Keratinocyte (primary cell): ENCODE measurements around the gene CCM2. TPM values are rescaled to one million over a fixed set of nuclear protein-coding genes. Genes with fewer than 3 reads are reported as not detected.

Source experiments
- DNase-seq: peaks from one replicate; pipeline ENCODE4 v3.0.0-alpha.2; 2011; ENCODE audit warnings: low read depth, missing footprints, low spot score
- FAIRE-seq: peaks from 2 replicates; lab custom pipeline; 2011; peaks lifted over from hg19 to GRCh38; lab: Jason Lieb, UNC
- H2AFZ ChIP-seq: 2 replicates; pipeline ENCODE4 v1.6.0; 2012; ENCODE audit warnings: low read length, control low read depth, inconsistent platforms; ENCODE audit not compliant: control insufficient read depth
- H3K27ac ChIP-seq: 2 replicates; pipeline ENCODE4 v1.5.1; 2011; ENCODE audit warnings: low read length; ENCODE audit not compliant: control insufficient read depth, insufficient read depth
- H3K27me3 ChIP-seq: 3 replicates; pipeline ENCODE4 v1.6.0; 2011; ENCODE audit warnings: low read length; ENCODE audit not compliant: control insufficient read depth, insufficient read depth; ENCODE audit errors: extremely low read depth
- H3K36me3 ChIP-seq, 2 experiments: 2 replicates in 1 of 2; 3 replicates in 1 of 2; pipeline ENCODE4 v1.5.1; 2011; ENCODE audit warnings: low read length in 2 of 2, mild to moderate bottlenecking in 1 of 2; ENCODE audit not compliant: control insufficient read depth in 2 of 2, insufficient read depth in 2 of 2; ENCODE audit errors: extremely low read depth in 1 of 2
- H3K4me1 ChIP-seq: 3 replicates; pipeline ENCODE4 v1.5.1; 2011; ENCODE audit warnings: low read length; ENCODE audit not compliant: control insufficient read depth, insufficient read depth; ENCODE audit errors: extremely low read depth
- H3K4me2 ChIP-seq: 3 replicates; pipeline ENCODE4 v1.6.0; 2011; ENCODE audit warnings: low read depth, low read length; ENCODE audit not compliant: control insufficient read depth, insufficient read depth; ENCODE audit errors: extremely low read depth
- H3K4me3 ChIP-seq, 3 experiments: fragments of 200-600 bp in 1 of 3; sonication (generic) in 1 of 3; 2 replicates in 2 of 3; 3 replicates in 1 of 3; pipeline ENCODE4 v1.5.1; 2011 to 2016; ENCODE audit warnings: low read length in 3 of 3, mild to moderate bottlenecking in 3 of 3, control low read depth in 2 of 3, inconsistent platforms in 1 of 3, low read depth in 1 of 3, mixed read lengths in 1 of 3, mixed run types in 1 of 3, moderate library complexity in 1 of 3; ENCODE audit not compliant: control insufficient read depth in 2 of 3, insufficient read depth in 2 of 3; ENCODE audit errors: extremely low read depth in 1 of 3
- H3K79me2 ChIP-seq: 2 replicates; pipeline ENCODE4 v1.6.0; 2012; ENCODE audit warnings: low read length; ENCODE audit not compliant: control insufficient read depth, insufficient read depth
- H3K9ac ChIP-seq: 3 replicates; pipeline ENCODE4 v1.6.0; 2011; ENCODE audit warnings: low read length; ENCODE audit not compliant: control insufficient read depth, insufficient read depth; ENCODE audit errors: extremely low read depth
- H3K9me1 ChIP-seq: 3 replicates; pipeline ENCODE4 v1.6.0; 2011; ENCODE audit warnings: low read length; ENCODE audit not compliant: control insufficient read depth, insufficient read depth; ENCODE audit errors: extremely low read depth
- H3K9me3 ChIP-seq: 2 replicates; pipeline ENCODE4 v1.5.1; 2012; ENCODE audit warnings: low read depth, low read length; ENCODE audit not compliant: control insufficient read depth
- H4K20me1 ChIP-seq: 3 replicates; pipeline ENCODE4 v1.6.0; 2011; ENCODE audit warnings: low read length; ENCODE audit not compliant: control insufficient read depth, insufficient read depth; ENCODE audit errors: extremely low read depth
- CTCF ChIP-seq, 3 experiments: IDR thresholded peaks in 1 of 3; conservative IDR thresholded peaks in 1 of 3; optimal IDR thresholded peaks in 1 of 3; 2 replicates in 2 of 3; 3 replicates in 1 of 3; pipeline versions ENCODE3 to v1.5.1; 2011; ENCODE audit warnings: low read length in 3 of 3, mild to moderate bottlenecking in 3 of 3, moderate library complexity in 2 of 3, control low read depth in 1 of 3, inconsistent platforms in 1 of 3; ENCODE audit not compliant: insufficient read depth in 2 of 3; ENCODE audit errors: extremely low read depth in 1 of 3
- EZH2 ChIP-seq: IDR thresholded peaks from one replicate; pipeline ENCODE4 v1.6.1; 2012; ENCODE audit warnings: inconsistent platforms, mild to moderate bottlenecking, low read length, moderate library complexity
- dilution Hi-C: fragments of 300-500 bp; cut with MboI; formaldehyde crosslinking; loops from one replicate; pipeline ENCODE4 v1.7.0; 2020; ENCODE audit warnings: low sequenced_read_pairs; ENCODE audit not compliant: extremely low pct_ligation_motif_present
- polyA plus RNA-seq, 5 experiments: library from polyadenylated mRNA; depleted of rRNA in 3 of 5; stranded (reverse) in 3 of 5; stranded (forward) in 1 of 5; unstranded in 1 of 5; fragments of >200 nt; gene quantifications; 1 replicate in 1 of 5; 2 replicates in 3 of 5; 3 replicates in 1 of 5; pipeline versions ENCODE4 v1.2.1 to v1.2.3, GENCODE V29; 2011 to 2012; ENCODE audit warnings: missing spikeins in 2 of 5, low read depth in 1 of 5, low replicate concordance in 1 of 5

CCM2 gene
- polyA plus RNA-seq, 1 donor (not counting 4 experiments of a cell fraction or from before 2014, with no cell fraction given), result 44.8 TPM

DNA sequence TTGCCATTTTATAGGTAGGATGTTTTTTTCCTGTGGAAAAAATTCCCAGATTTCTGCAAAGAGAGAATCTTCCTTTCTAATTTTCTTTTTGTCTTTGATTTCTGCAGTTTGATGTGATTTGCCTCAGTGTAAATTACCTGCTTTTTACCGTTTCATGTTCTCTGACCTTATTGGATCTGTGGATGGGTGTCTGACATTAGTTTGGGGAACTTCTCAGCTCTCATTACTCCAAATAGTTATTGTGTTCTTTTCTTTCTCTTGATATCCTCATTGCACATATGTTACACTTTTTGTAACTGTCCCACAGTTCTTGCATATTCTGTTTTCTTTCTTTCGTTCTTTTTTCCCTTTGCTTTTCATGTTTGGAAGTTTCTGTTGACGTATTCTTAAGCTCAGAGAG lies 60.3 kb downstream of the CCM2 start:
- Histone ChIP-seq H2AFZ (no peak overlapping the region), H3K4me1 (no peaks in the 10 kb centered on the region), H3K79me2 (peaks cover 49% of the 10 kb centered on the region), H3K4me2 (no peak overlapping the region), H4K20me1 (no peaks in the 10 kb centered on the region), H3K36me3 (peaks cover 9 to 20% of the 10 kb centered on the region in 2 experiments), H3K27me3 (no peaks in the 10 kb centered on the region), H3K27ac (no peak overlapping the region), H3K9me1 (no peaks in the 10 kb centered on the region), H3K4me3 (no peak overlapping the region), H3K9me3 (no peaks in the 10 kb centered on the region), H3K9ac (no peak overlapping the region)
- FAIRE-seq (no peak), DNase-seq (no peak)
- dilution Hi-C loops, result no loop called here
- TF ChIP-seq EZH2, result no peak
- TF ChIP-seq CTCF (optimal IDR thresholded peaks at IDR 0.05 in 1 of 3, IDR thresholded peaks at IDR 0.05 in 1 of 3, conservative IDR thresholded peaks at IDR 0.05 in 1 of 3; ENCODE audit: extremely low read depth in 1 of 3, insufficient read depth in 2 of 3, low read length in 3 of 3), result no peak

GRCh38 chr7:45061352-45061751 lies 61.4 kb downstream of the CCM2 start:
- FAIRE-seq (no peak), DNase-seq (no peak)
- H3K9me1 ChIP-seq, result no peaks in the 10 kb centered on the region
- no peaks in the 10 kb centered on the region for H3K27me3 ChIP-seq
- H3K27ac ChIP-seq, result no peak overlapping the region
- H3K4me2 ChIP-seq, result no peak overlapping the region
- dilution Hi-C loops, result no loop called here
- peaks cover 47% of the 10 kb centered on the region for H3K79me2 ChIP-seq
- no peak overlapping the region for H3K4me3 ChIP-seq
- H2AFZ ChIP-seq, result no peak overlapping the region
- H3K9ac ChIP-seq, result no peak overlapping the region
- H3K9me3 ChIP-seq, result no peaks in the 10 kb centered on the region
- TF ChIP-seq EZH2, result no peak
- no peak for TF ChIP-seq CTCF (optimal IDR thresholded peaks at IDR 0.05 in 1 of 3, IDR thresholded peaks at IDR 0.05 in 1 of 3, conservative IDR thresholded peaks at IDR 0.05 in 1 of 3; ENCODE audit: extremely low read depth in 1 of 3, insufficient read depth in 2 of 3, low read length in 3 of 3)
- H3K36me3 ChIP-seq, result peaks cover 10 to 25% of the 10 kb centered on the region in 2 experiments
- no peaks in the 10 kb centered on the region for H3K4me1 ChIP-seq
- no peaks in the 10 kb centered on the region for H4K20me1 ChIP-seq
